Omental fat pad (tissue), 4 donors: ENCODE results near the gene UBE2Z. TPM values are rescaled to one million over a fixed set of nuclear protein-coding genes. Genes with fewer than 3 reads are reported as not detected.
"Not testable (repeated sequence)": the region's sequence is repeated elsewhere in the genome, so short reads cannot be mapped to it uniquely, and the experiment has no call there.

Experiments used
- ATAC-seq: fragments of 150-250 bp; one replicate; pipeline ENCODE4 v1.9.1; 2016; ENCODE audit warnings: mild to moderate bottlenecking, moderate library complexity; ENCODE audit not compliant: low FRiP score
- DNase-seq: peaks from one replicate; pipeline ENCODE4 v3.0.0-alpha.2; 2019; ENCODE audit warnings: low spot score
- total RNA-seq, 4 donors: library from RNA; depleted of rRNA; stranded (reverse); fragments of >200 nt; gene quantifications; one replicate each; pipeline ENCODE4 v1.1.0, GENCODE V29; 2016
- TF ChIP-seq, protein P1 (sequence below), 3 donors: fragments of 450-650 bp; IDR thresholded peaks; one replicate each; pipeline ENCODE4 v1.5.1; 2016 to 2017; ENCODE audit warnings: antibody characterized with exemption in 3 of 3, mild to moderate bottlenecking in 3 of 3, moderate library complexity in 2 of 3

Gene UBE2Z
- total RNA-seq, 4 donors from 2014 or later = 54.0 to 63.2 (median 56.5) TPM

DNA sequence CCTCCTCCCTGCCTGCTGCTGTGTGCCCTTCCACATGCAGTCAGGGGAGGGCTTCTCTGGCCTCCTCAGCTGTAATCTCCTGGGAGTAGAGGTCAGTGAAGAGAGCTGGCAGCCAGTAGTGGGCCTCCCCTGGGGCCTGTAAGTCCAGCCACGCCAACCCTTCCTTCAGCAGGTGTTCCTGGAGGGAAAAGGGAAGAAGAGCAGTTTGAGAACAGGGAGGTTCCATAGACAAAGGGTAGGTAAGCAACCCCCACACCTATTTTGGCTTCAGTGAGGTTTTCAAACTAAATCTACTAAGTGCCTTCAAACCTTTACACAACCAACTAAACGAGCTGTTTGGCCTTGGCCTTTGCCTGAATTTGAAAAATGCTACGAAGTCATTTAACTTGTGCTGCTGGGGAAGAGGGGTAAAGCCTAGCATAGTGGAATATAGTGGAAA lies 22.2 kb downstream of the UBE2Z start:
- TF ChIP-seq, protein P1, sequence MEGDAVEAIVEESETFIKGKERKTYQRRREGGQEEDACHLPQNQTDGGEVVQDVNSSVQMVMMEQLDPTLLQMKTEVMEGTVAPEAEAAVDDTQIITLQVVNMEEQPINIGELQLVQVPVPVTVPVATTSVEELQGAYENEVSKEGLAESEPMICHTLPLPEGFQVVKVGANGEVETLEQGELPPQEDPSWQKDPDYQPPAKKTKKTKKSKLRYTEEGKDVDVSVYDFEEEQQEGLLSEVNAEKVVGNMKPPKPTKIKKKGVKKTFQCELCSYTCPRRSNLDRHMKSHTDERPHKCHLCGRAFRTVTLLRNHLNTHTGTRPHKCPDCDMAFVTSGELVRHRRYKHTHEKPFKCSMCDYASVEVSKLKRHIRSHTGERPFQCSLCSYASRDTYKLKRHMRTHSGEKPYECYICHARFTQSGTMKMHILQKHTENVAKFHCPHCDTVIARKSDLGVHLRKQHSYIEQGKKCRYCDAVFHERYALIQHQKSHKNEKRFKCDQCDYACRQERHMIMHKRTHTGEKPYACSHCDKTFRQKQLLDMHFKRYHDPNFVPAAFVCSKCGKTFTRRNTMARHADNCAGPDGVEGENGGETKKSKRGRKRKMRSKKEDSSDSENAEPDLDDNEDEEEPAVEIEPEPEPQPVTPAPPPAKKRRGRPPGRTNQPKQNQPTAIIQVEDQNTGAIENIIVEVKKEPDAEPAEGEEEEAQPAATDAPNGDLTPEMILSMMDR (IDR thresholded peaks at IDR 0.05) = no peak
- ATAC-seq = no peak
- DNase-seq = no peak

DNA sequence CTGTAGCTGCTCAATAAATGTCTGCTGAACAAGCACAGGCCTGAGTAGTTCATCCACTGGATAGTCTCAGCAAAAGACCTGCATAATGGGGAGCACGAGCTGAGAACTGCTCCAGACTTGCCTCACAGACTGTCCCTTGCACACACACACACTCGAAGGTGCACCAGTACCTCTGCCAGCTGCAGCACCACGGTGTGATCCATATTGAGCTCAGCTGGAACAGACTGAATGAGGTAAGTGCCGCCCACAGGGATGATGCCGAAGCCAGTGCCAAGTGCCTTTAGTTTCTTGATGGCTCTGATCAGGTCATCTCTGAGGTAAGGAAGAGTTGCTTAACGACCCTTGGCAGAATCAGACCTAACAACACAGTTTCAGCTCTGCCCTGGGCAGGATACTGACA lies 24.8 kb downstream of the UBE2Z start:
- TF ChIP-seq, protein P1 (IDR thresholded peaks at IDR 0.05) = no peak
- ATAC-seq (no peak), DNase-seq (no peak)

DNA sequence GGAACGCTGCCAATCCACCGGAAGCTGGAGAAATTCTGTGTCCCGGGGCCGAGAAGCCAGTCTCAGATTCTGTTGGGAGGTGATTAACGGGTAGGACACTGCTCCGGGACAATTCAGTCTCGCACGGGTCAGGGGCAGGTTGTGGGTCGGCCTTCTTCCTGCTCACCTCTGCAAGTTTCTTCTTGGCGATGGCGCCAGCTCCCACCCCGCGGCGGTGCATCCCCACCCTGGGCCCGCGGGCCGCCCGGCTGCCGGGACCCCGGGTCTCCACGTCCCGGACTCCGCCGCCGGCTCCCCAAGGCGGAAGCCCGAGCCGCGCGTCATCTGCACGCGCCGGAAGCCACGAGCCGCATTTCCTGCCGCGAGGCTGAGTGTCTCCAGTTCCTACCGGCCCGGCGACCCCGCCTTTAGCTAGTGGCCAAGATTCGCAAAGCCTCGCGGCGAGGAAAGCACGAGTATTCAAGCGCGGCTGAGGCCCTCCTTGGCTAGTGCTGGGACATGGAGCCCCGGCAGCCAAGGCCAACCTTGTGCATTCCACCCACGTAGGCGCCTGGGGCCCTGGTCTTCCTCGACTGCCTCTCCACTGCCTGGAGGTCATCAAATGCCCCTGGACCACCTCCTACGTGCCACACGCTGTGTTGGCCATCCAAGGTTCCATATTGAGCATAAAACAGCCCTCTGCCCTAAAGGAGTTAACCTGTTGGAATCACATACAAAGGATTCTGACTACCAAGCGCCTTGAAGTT lies 36.5 kb downstream of the UBE2Z start, which contains the start of gene SNF8:
Gene SNF8 (minus strand): TSS at position 328 of the 746 bp plus-strand sequence. CDS start 108 bp downstream, at position 220.
- ATAC-seq (peak; percentile 92), DNase-seq (peak; percentile 77)
- TF ChIP-seq, protein P1 (IDR thresholded peaks at IDR 0.05) = no peak

DNA sequence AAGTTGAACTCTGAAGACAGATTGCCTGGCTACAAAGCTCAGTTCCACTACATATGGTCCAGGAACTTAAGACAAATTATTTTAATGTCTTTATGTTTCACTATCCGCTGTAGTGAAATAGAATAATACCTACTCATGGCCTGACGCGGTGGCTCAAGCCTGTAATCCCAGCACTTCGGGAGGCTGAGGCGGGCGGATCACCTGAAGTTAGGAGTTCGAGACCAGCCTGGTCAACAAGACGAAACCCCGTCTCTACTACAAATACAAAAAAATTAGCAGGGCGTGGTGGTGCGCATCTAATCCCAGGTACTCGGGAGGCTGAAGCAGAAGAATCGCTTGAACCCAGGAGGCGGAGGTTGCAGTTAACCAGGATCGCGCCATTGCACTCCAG lies 37.0 kb downstream of the UBE2Z start:
- not testable (repeated sequence) for DNase-seq, ATAC-seq

DNA sequence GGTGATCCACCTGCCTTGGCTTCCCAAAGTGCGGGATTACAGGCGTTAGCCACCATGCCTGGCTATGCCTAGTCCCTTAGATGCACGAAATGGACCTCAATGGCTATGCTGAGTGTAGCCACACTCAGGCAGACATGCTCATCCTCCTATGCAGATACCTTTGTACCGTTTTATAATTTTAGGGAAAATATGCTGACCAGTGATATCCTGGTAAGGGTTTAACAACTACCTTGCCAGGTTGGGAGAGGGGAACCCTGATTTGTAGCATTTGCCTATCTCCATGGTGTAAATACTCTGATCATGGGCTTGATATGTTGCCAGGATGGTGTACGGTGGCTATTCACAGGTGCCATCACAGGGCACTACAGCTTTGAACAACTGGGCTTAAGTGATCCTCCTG lies 43.4 kb downstream of the UBE2Z start:
- DNase-seq = no peak
- no peak for ATAC-seq
- TF ChIP-seq, protein P1 (IDR thresholded peaks at IDR 0.05) = no peak

DNA sequence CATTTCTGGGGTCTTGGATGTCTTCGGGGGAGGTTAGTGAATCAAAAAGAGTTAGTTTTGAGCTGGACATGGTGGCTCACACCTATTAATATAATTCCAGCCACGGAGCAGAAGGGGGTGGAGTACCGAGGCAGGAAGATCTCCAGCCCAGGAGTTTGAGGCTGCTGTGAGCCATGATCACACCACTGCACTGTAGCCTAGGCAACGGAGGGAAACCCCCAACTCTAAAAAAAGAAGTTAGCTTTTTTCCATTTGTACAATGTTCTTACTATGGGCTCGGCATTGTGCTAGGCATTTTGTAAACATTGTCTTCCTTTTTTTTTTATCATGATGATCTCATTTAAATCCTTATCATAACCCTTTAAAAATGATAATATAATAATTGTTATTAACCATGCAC lies 44.7 kb downstream of the UBE2Z start:
- ATAC-seq = no peak
- TF ChIP-seq, protein P1 (IDR thresholded peaks at IDR 0.05) = no peak

DNA sequence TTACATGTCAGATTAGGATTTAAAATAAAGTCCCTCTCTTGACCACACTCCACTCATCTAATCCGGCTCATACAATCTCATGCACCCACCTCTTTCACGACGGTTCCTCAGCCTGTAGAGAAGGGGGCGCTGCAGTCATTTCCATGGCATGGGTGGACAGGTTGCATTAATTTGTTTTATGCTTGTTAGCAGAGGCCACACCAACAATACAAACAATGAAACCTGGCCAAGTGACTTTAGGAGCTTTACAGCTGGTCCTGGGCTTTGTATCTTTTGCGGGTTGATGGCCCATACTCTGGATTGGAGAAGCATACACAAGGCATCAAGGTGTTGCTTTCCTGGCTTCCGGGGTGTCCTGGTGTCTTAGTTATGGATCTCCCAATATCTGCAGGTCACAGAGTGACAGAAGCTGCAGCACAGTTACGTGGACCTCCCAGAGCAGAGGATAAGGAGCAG lies 46.1 kb downstream of the UBE2Z start:
- TF ChIP-seq, protein P1 (IDR thresholded peaks at IDR 0.05) = no peak
- no peak for ATAC-seq
- no peak for DNase-seq

More for the DNA sequence above, 44.7 kb downstream of the UBE2Z start:
- no peak for DNase-seq
